H7 (cell line): ENCODE measurements around the gene MBLAC1. TPM values are rescaled to one million over a fixed set of nuclear protein-coding genes. Genes with fewer than 3 reads are reported as not detected.

ENCODE experiments used
- DNase-seq: peaks from one replicate; pipeline ENCODE4 v3.0.0; 2012
- H3K27me3 ChIP-seq: 2 replicates; pipeline ENCODE4 v1.6.0; 2011; ENCODE audit warnings: mild to moderate bottlenecking, low read length; ENCODE audit not compliant: control insufficient read depth, insufficient read depth
- H3K36me3 ChIP-seq: replicated peaks from 2 replicates; pipeline ENCODE4 v1.5.1; 2011; ENCODE audit warnings: low read length; ENCODE audit not compliant: control insufficient read depth, insufficient read depth
- H3K4me3 ChIP-seq: 2 replicates; pipeline ENCODE4 v1.5.1; 2011; ENCODE audit warnings: low read depth, mild to moderate bottlenecking, control low read depth, low read length, moderate library complexity; ENCODE audit not compliant: insufficient read depth
- total RNA-seq: library from RNA; depleted of rRNA; stranded (reverse); fragments of >200 nt; shearing (Covaris generic); gene quantifications from 2 replicates; pipeline ENCODE4 v1.2.3, GENCODE V29; 2014

Gene MBLAC1
- total RNA-seq, 1 experiment from 2014 or later: 3.5 TPM

- peak; percentile 29 for DNase-seq
- no peak overlapping the region for H3K4me3 ChIP-seq
- H3K27me3 ChIP-seq: no peaks in the 10 kb centered on the region
- H3K36me3 ChIP-seq: peaks cover 15% of the 10 kb centered on the region
Observed at GRCh38 chr7:100160067-100160466, 33.3 kb downstream of the MBLAC1 start.

- H3K4me3 ChIP-seq: no peak overlapping the region
- peaks cover 20% of the 10 kb centered on the region for H3K27me3 ChIP-seq
- no peaks in the 10 kb centered on the region; the same call in 1 of the 2 replicates for H3K36me3 ChIP-seq
- DNase-seq: peak; percentile 39
Observed at GRCh38 chr7:100163006-100163531, 36.3 kb downstream of the MBLAC1 start.

- no peak overlapping the region for H3K4me3 ChIP-seq
- H3K27me3 ChIP-seq: peaks cover 23% of the 10 kb centered on the region
- no peak for DNase-seq
- H3K36me3 ChIP-seq: no peaks in the 10 kb centered on the region; the same call in 1 of the 2 replicates
Observed at GRCh38 chr7:100163871-100164270, 37.1 kb downstream of the MBLAC1 start.

- Histone ChIP-seq H3K36me3 (no peaks in the 10 kb centered on the region; the same call in 1 of the 2 replicates), H3K4me3 (no peak overlapping the region), H3K27me3 (peaks cover 28% of the 10 kb centered on the region)
- DNase-seq: peak; percentile 59
Observed at GRCh38 chr7:100166317-100166940, 39.7 kb downstream of the MBLAC1 start.

GRCh38 chr7:100166970-100167911 lies 40.5 kb downstream of the MBLAC1 start:
- H3K4me3 ChIP-seq: peak overlapping the region; percentile 65; the same call in 1 of the 2 replicates
- H3K27me3 ChIP-seq: peaks cover 34% of the 10 kb centered on the region
- H3K36me3 ChIP-seq: no peaks in the 10 kb centered on the region; the same call in 1 of the 2 replicates
- peak; percentile 62 for DNase-seq

GRCh38 chr7:100167912-100168323 lies 41.2 kb downstream of the MBLAC1 start:
- DNase-seq: no peak
- Histone ChIP-seq H3K4me3 (peak overlapping the region; percentile 65), H3K27me3 (peaks cover 34% of the 10 kb centered on the region), H3K36me3 (no peaks in the 10 kb centered on the region; the same call in 1 of the 2 replicates)

GRCh38 chr7:100169147-100169850 lies 42.5 kb downstream of the MBLAC1 start:
- Histone ChIP-seq H3K36me3 (no peaks in the 10 kb centered on the region; the same call in none of the 2 replicates), H3K4me3 (no peak overlapping the region), H3K27me3 (peaks cover 34% of the 10 kb centered on the region)
- peak; percentile 40 for DNase-seq

GRCh38 chr7:100170101-100170897 lies 43.5 kb downstream of the MBLAC1 start:
- DNase-seq: peak; percentile 33
- Histone ChIP-seq H3K27me3 (peaks cover 34% of the 10 kb centered on the region), H3K36me3 (peaks cover 6% of the 10 kb centered on the region), H3K4me3 (no peak overlapping the region)

GRCh38 chr7:100171087-100171681 lies 44.4 kb downstream of the MBLAC1 start:
- peaks cover 10% of the 10 kb centered on the region for H3K36me3 ChIP-seq
- DNase-seq: peak; percentile 95
- peak overlapping the region; percentile 53 for H3K4me3 ChIP-seq
- peaks cover 34% of the 10 kb centered on the region for H3K27me3 ChIP-seq

- H3K27me3 ChIP-seq: peaks cover 29% of the 10 kb centered on the region
- peak overlapping the region; percentile 53 for H3K4me3 ChIP-seq
- H3K36me3 ChIP-seq: peaks cover 10% of the 10 kb centered on the region
- DNase-seq: no peak
Observed at GRCh38 chr7:100171840-100172239, 45.1 kb downstream of the MBLAC1 start.

GRCh38 chr7:100173806-100174495 lies 47.2 kb downstream of the MBLAC1 start:
- Histone ChIP-seq H3K36me3 (peaks cover 10% of the 10 kb centered on the region), H3K27me3 (peaks cover 19% of the 10 kb centered on the region), H3K4me3 (no peak overlapping the region)
- DNase-seq: peak; percentile 43

GRCh38 chr7:100174582-100174981 lies 47.8 kb downstream of the MBLAC1 start:
- H3K27me3 ChIP-seq: peaks cover 19% of the 10 kb centered on the region
- no peak overlapping the region for H3K4me3 ChIP-seq
- no peak for DNase-seq
- peaks cover 10% of the 10 kb centered on the region for H3K36me3 ChIP-seq
